Measurements from ENCODE around the gene GFOD1. TPM values are rescaled to one million over a fixed set of nuclear protein-coding genes. Genes with fewer than 3 reads are reported as not detected.

Gene GFOD1
- total RNA-seq, 1 experiment from 2014 or later: 0.62 TPM

GRCh38 chr6:13311155-13311554 lies 176.2 kb downstream of the GFOD1 start:
- ChIA-PET CTCF (no interaction called here), POLR2A (no interaction called here)
- no peaks in the 10 kb centered on the region for H3K4me1 ChIP-seq (ENCODE audit: control insufficient read depth, insufficient read depth, low read length)
- in situ Hi-C loops (cut with HindIII; ENCODE audit: low pct_unique_long_range_greater_than_20kb, low sequenced_read_pairs) (no loop called here), intact Hi-C loops (cut with micrococcal nuclease; ENCODE audit: unreplicated experiment) (no loop called here)
- no TSS peak for BruUV-seq (replicated peaks)
- H3K36me3 ChIP-seq (ENCODE audit: control insufficient read depth, insufficient read depth, low read length): peaks cover 15% of the 10 kb centered on the region
- no peaks in the 10 kb centered on the region for H3K27me3 ChIP-seq (ENCODE audit: control insufficient read depth, insufficient read depth, low read length)
- no peaks in the 10 kb centered on the region for H3K9me3 ChIP-seq (ENCODE audit: control insufficient read depth, insufficient read depth, low read depth, low read length)
- DNase-seq (ENCODE audit: low read depth, low spot score) (no peak), ATAC-seq (no peak)
- TF ChIP-seq CTCF (IDR thresholded peaks at IDR 0.05) (no peak), SIN3A (IDR thresholded peaks at IDR 0.05; ENCODE audit: borderline replicate concordance, insufficient read depth, low read depth, low read length) (no peak), TCF7L2 (IDR thresholded peaks at IDR 0.05; ENCODE audit: low read depth, low read length) (no peak), POLR2AphosphoS5 (IDR thresholded peaks at IDR 0.05; ENCODE audit: low read depth, low read length) (no peak)
- TF ChIP-seq, protein P1, sequence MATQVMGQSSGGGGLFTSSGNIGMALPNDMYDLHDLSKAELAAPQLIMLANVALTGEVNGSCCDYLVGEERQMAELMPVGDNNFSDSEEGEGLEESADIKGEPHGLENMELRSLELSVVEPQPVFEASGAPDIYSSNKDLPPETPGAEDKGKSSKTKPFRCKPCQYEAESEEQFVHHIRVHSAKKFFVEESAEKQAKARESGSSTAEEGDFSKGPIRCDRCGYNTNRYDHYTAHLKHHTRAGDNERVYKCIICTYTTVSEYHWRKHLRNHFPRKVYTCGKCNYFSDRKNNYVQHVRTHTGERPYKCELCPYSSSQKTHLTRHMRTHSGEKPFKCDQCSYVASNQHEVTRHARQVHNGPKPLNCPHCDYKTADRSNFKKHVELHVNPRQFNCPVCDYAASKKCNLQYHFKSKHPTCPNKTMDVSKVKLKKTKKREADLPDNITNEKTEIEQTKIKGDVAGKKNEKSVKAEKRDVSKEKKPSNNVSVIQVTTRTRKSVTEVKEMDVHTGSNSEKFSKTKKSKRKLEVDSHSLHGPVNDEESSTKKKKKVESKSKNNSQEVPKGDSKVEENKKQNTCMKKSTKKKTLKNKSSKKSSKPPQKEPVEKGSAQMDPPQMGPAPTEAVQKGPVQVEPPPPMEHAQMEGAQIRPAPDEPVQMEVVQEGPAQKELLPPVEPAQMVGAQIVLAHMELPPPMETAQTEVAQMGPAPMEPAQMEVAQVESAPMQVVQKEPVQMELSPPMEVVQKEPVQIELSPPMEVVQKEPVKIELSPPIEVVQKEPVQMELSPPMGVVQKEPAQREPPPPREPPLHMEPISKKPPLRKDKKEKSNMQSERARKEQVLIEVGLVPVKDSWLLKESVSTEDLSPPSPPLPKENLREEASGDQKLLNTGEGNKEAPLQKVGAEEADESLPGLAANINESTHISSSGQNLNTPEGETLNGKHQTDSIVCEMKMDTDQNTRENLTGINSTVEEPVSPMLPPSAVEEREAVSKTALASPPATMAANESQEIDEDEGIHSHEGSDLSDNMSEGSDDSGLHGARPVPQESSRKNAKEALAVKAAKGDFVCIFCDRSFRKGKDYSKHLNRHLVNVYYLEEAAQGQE (IDR thresholded peaks at IDR 0.05; ENCODE audit: insufficient read depth in 1 of 2, low read depth in 2 of 2, low read length in 1 of 2): no peak
- no peak overlapping the region for H3K27ac ChIP-seq (ENCODE audit: low read length)
- H3K4me3 ChIP-seq (ENCODE audit: low read depth in 2 of 2, low read length in 2 of 2): no peak overlapping the region

DNA sequence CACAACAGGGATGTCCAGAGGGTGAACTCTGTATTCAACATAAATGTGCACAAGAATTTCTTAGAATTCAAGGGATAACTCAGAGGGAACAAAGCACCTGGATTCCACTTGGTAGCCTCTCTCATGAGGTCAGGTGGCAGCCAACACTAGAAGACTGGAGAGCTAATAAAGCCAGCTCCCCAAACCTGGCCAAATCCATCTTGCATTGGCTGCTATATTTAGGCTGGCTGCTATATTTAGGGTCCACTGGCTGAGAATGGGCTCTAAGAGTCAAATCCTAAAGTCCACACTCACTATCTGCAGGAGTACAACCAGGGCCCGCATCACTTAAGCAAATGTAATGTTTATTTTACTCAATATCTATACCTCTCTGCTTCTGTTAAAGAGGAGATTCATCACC lies 179.1 kb downstream of the GFOD1 start:
- ChIA-PET POLR2A (no interaction called here), CTCF (no interaction called here)
- peaks cover 16% of the 10 kb centered on the region for H3K36me3 ChIP-seq (ENCODE audit: control insufficient read depth, insufficient read depth, low read length)
- no TSS peak for BruUV-seq (replicated peaks)
- H3K4me1 ChIP-seq (ENCODE audit: control insufficient read depth, insufficient read depth, low read length): no peaks in the 10 kb centered on the region
- no peak for ATAC-seq
- no peak overlapping the region for H3K27ac ChIP-seq (ENCODE audit: low read length)
- no peak for DNase-seq (ENCODE audit: low read depth, low spot score)
- intact Hi-C loops (cut with micrococcal nuclease; ENCODE audit: unreplicated experiment) (no loop called here), in situ Hi-C loops (cut with HindIII; ENCODE audit: low pct_unique_long_range_greater_than_20kb, low sequenced_read_pairs) (no loop called here)
- H3K27me3 ChIP-seq (ENCODE audit: control insufficient read depth, insufficient read depth, low read length): no peaks in the 10 kb centered on the region
- TF ChIP-seq CTCF (IDR thresholded peaks at IDR 0.05) (no peak), POLR2AphosphoS5 (IDR thresholded peaks at IDR 0.05; ENCODE audit: low read depth, low read length) (no peak), SIN3A (IDR thresholded peaks at IDR 0.05; ENCODE audit: borderline replicate concordance, insufficient read depth, low read depth, low read length) (no peak), TCF7L2 (IDR thresholded peaks at IDR 0.05; ENCODE audit: low read depth, low read length) (no peak)
- TF ChIP-seq, protein P1 (IDR thresholded peaks at IDR 0.05; ENCODE audit: insufficient read depth in 1 of 2, low read depth in 2 of 2, low read length in 1 of 2): no peak
- H3K4me3 ChIP-seq (ENCODE audit: low read depth in 2 of 2, low read length in 2 of 2): no peak overlapping the region
- H3K9me3 ChIP-seq (ENCODE audit: control insufficient read depth, insufficient read depth, low read depth, low read length): no peaks in the 10 kb centered on the region

Other genes starting within 250 kb of the GFOD1 start
- 27.0 TPM for gene TBC1D7, start 159.1 kb downstream of the GFOD1 start, total RNA-seq (2021; ENCODE audit: unreplicated experiment)
- gene SIRT5, start 87.0 kb upstream of the GFOD1 start, total RNA-seq (2021; ENCODE audit: unreplicated experiment): 11.0 TPM
- gene NOL7, start 127.7 kb upstream of the GFOD1 start, total RNA-seq (2021; ENCODE audit: unreplicated experiment): 74.4 TPM
- 44.5 TPM for gene RANBP9, start 224.2 kb upstream of the GFOD1 start, total RNA-seq (2021; ENCODE audit: unreplicated experiment)

Measured in Panc1 (cell line).